ENCODE data around the gene ANKS1A.

DNA sequence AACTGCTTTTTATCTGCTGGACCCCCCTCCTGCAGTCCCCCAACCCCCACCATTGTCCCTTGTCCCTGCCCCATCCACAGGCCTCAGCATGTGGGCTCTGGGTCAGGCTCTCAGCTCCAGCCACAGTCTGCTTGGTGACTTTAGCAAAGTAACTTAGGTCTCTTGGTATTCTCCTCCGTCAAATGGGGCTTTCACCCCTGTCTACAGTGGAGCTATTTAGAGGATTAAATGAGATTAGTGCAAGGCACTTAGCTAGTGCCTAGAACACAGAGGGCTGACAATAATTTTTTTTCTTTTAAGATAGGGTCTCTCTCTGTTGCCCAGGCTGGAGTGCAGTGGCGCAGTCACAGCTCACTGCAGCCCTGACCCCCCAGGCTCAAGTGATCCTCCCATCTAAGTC is 180.2 kb downstream of the ANKS1A start:
- TF ChIP-seq, protein P1, sequence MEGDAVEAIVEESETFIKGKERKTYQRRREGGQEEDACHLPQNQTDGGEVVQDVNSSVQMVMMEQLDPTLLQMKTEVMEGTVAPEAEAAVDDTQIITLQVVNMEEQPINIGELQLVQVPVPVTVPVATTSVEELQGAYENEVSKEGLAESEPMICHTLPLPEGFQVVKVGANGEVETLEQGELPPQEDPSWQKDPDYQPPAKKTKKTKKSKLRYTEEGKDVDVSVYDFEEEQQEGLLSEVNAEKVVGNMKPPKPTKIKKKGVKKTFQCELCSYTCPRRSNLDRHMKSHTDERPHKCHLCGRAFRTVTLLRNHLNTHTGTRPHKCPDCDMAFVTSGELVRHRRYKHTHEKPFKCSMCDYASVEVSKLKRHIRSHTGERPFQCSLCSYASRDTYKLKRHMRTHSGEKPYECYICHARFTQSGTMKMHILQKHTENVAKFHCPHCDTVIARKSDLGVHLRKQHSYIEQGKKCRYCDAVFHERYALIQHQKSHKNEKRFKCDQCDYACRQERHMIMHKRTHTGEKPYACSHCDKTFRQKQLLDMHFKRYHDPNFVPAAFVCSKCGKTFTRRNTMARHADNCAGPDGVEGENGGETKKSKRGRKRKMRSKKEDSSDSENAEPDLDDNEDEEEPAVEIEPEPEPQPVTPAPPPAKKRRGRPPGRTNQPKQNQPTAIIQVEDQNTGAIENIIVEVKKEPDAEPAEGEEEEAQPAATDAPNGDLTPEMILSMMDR (tag by site-specific recombination; IDR thresholded peaks at IDR 0.05): no peak
- TF ChIP-seq ZNF600 (tag by site-specific recombination; IDR thresholded peaks at IDR 0.05): no peak
- no peak for TF ChIP-seq YY1 (tag by site-specific recombination; IDR thresholded peaks at IDR 0.05)
- TF ChIP-seq, protein P2, sequence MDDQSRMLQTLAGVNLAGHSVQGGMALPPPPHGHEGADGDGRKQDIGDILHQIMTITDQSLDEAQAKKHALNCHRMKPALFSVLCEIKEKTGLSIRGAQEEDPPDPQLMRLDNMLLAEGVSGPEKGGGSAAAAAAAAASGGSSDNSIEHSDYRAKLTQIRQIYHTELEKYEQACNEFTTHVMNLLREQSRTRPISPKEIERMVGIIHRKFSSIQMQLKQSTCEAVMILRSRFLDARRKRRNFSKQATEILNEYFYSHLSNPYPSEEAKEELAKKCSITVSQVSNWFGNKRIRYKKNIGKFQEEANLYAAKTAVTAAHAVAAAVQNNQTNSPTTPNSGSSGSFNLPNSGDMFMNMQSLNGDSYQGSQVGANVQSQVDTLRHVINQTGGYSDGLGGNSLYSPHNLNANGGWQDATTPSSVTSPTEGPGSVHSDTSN (CRISPR knock-in tag; IDR thresholded peaks at IDR 0.05): no peak
- TF ChIP-seq, protein P3, sequence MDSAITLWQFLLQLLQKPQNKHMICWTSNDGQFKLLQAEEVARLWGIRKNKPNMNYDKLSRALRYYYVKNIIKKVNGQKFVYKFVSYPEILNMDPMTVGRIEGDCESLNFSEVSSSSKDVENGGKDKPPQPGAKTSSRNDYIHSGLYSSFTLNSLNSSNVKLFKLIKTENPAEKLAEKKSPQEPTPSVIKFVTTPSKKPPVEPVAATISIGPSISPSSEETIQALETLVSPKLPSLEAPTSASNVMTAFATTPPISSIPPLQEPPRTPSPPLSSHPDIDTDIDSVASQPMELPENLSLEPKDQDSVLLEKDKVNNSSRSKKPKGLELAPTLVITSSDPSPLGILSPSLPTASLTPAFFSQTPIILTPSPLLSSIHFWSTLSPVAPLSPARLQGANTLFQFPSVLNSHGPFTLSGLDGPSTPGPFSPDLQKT (IDR thresholded peaks at IDR 0.05; ENCODE audit: borderline replicate concordance, low read depth, low read length): no peak
- TF ChIP-seq ZNF423 (tag by site-specific recombination; IDR thresholded peaks at IDR 0.05): no peak
- no peak for TF ChIP-seq ZFP41 (tag by site-specific recombination; IDR thresholded peaks at IDR 0.05; ENCODE audit: borderline replicate concordance)
- TF ChIP-seq KLF16 (tag by site-specific recombination; IDR thresholded peaks at IDR 0.05): no peak
- TF ChIP-seq ZNF24 (tag by site-specific recombination; IDR thresholded peaks at IDR 0.05): no peak
- TF ChIP-seq, protein P4, sequence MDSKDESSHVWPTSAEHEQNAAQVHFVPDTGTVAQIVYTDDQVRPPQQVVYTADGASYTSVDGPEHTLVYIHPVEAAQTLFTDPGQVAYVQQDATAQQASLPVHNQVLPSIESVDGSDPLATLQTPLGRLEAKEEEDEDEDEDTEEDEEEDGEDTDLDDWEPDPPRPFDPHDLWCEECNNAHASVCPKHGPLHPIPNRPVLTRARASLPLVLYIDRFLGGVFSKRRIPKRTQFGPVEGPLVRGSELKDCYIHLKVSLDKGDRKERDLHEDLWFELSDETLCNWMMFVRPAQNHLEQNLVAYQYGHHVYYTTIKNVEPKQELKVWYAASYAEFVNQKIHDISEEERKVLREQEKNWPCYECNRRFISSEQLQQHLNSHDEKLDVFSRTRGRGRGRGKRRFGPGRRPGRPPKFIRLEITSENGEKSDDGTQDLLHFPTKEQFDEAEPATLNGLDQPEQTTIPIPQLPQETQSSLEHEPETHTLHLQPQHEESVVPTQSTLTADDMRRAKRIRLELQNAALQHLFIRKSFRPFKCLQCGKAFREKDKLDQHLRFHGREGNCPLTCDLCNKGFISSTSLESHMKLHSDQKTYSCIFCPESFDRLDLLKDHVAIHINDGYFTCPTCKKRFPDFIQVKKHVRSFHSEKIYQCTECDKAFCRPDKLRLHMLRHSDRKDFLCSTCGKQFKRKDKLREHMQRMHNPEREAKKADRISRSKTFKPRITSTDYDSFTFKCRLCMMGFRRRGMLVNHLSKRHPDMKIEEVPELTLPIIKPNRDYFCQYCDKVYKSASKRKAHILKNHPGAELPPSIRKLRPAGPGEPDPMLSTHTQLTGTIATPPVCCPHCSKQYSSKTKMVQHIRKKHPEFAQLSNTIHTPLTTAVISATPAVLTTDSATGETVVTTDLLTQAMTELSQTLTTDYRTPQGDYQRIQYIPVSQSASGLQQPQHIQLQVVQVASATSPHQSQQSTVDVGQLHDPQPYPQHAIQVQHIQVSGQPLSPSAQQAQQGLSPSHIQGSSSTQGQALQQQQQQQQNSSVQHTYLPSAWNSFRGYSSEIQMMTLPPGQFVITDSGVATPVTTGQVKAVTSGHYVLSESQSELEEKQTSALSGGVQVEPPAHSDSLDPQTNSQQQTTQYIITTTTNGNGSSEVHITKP (tag by site-specific recombination; IDR thresholded peaks at IDR 0.05): no peak
- no peak for TF ChIP-seq GLI4 (tag by site-specific recombination; IDR thresholded peaks at IDR 0.05)
- TF ChIP-seq SP2 (tag by site-specific recombination; IDR thresholded peaks at IDR 0.05): no peak
- no peak for TF ChIP-seq ZNF785 (tag by site-specific recombination; IDR thresholded peaks at IDR 0.05)
- no peak for TF ChIP-seq ZNF274 (IDR thresholded peaks at IDR 0.05; ENCODE audit: low read length)
- no peak for TF ChIP-seq ZNF274 (tag by site-specific recombination; IDR thresholded peaks at IDR 0.05; ENCODE audit: borderline replicate concordance)

Measured in HEK293 (cell line).